ACC112 (cell line): ENCODE measurements around the gene NADSYN1.
"Not testable (repeated sequence)": the region's sequence is repeated elsewhere in the genome, so short reads cannot be mapped to it uniquely, and the experiment has no call there.

Experiments
- H2AFZ ChIP-seq: fragments of 200-600 bp; sonication (generic); one replicate; pipeline ENCODE4 v1.6.0; 2017; ENCODE audit warnings: antibody characterized with exemption, low read length; ENCODE audit not compliant: unreplicated experiment
- H3K27ac ChIP-seq: fragments of 200-600 bp; sonication (generic); 2 replicates; pipeline ENCODE4 v1.5.1; 2014; ENCODE audit warnings: low read depth, mild to moderate bottlenecking, antibody characterized with exemption, low read length, moderate library complexity
- H3K27me3 ChIP-seq: fragments of 200-600 bp; sonication (generic); 2 replicates; pipeline ENCODE4 v1.6.1; 2014; ENCODE audit warnings: mild to moderate bottlenecking, antibody characterized with exemption, low read length, moderate library complexity, mixed read lengths; ENCODE audit not compliant: insufficient read depth
- H3K36me3 ChIP-seq: fragments of 200-600 bp; sonication (generic); 2 replicates; pipeline ENCODE4 v1.6.1; 2016; ENCODE audit warnings: mild to moderate bottlenecking, antibody characterized with exemption, low read length, moderate library complexity, mixed read lengths; ENCODE audit not compliant: insufficient read depth
- H3K4me1 ChIP-seq: fragments of 200-600 bp; sonication (generic); one replicate; pipeline ENCODE4 v1.6.1; 2016; ENCODE audit warnings: low read length, mixed read lengths; ENCODE audit not compliant: insufficient read depth, unreplicated experiment, control insufficient read depth
- H3K4me3 ChIP-seq: fragments of 200-600 bp; sonication (generic); 2 replicates; pipeline ENCODE4 v1.5.1; 2014; ENCODE audit warnings: mild to moderate bottlenecking, low read depth, low read length
- H3K79me2 ChIP-seq: fragments of 200-600 bp; sonication (generic); one replicate; pipeline ENCODE4 v1.6.0; 2016; ENCODE audit warnings: low read length; ENCODE audit not compliant: control insufficient read depth, unreplicated experiment, insufficient read depth

The NADSYN1 gene

DNA sequence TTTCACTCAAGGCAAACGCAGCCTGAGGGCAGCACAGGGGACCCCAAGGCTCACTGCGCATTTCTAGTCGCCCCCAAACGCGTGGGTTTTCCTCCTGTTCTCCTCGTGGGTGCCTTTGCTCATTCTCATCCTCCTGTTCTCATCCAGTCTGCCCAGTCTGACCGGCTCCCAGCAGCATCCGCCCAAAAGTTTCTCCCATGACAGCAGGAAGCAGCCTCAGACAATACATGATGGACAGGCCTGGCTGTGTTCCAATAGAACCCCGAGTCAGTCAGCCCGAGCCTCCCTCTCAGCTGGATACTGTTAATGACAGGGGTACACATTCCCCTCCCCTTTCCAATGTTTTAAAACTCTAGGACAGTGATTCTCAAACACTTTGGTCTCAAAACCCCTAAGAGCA is 51.5 kb downstream of the NADSYN1 start:
- no peak overlapping the region for H2AFZ ChIP-seq
- peaks cover 4% of the 10 kb centered on the region; the same call in 1 of the 2 replicates for H3K36me3 ChIP-seq
- H3K4me3 ChIP-seq: no peak overlapping the region
- no peaks in the 10 kb centered on the region for H3K4me1 ChIP-seq
- H3K27ac ChIP-seq: no peak overlapping the region
- no peaks in the 10 kb centered on the region for H3K27me3 ChIP-seq
- no peaks in the 10 kb centered on the region for H3K79me2 ChIP-seq

GRCh38 chr11:71505001-71505400 is 52.0 kb downstream of the NADSYN1 start:
- no peaks in the 10 kb centered on the region for H3K27me3 ChIP-seq
- H3K79me2 ChIP-seq: no peaks in the 10 kb centered on the region
- H3K4me1 ChIP-seq: no peaks in the 10 kb centered on the region
- no peak overlapping the region for H3K27ac ChIP-seq
- no peak overlapping the region for H3K4me3 ChIP-seq
- H2AFZ ChIP-seq: no peak overlapping the region
- peaks cover 4% of the 10 kb centered on the region; the same call in 1 of the 2 replicates for H3K36me3 ChIP-seq

GRCh38 chr11:71505781-71506180 is 52.8 kb downstream of the NADSYN1 start:
- Histone ChIP-seq H3K27ac (no peak overlapping the region), H3K4me3 (no peak overlapping the region), H3K27me3 (no peaks in the 10 kb centered on the region), H3K79me2 (no peaks in the 10 kb centered on the region), H3K36me3 (no peaks in the 10 kb centered on the region), H2AFZ (no peak overlapping the region), H3K4me1 (no peaks in the 10 kb centered on the region)

- Histone ChIP-seq H2AFZ (no peak overlapping the region), H3K4me3 (no peak overlapping the region), H3K27me3 (no peaks in the 10 kb centered on the region), H3K4me1 (no peaks in the 10 kb centered on the region), H3K36me3 (no peaks in the 10 kb centered on the region), H3K27ac (no peak overlapping the region), H3K79me2 (no peaks in the 10 kb centered on the region)
Observed at GRCh38 chr11:71507102-71507501, 54.1 kb downstream of the NADSYN1 start.

DNA sequence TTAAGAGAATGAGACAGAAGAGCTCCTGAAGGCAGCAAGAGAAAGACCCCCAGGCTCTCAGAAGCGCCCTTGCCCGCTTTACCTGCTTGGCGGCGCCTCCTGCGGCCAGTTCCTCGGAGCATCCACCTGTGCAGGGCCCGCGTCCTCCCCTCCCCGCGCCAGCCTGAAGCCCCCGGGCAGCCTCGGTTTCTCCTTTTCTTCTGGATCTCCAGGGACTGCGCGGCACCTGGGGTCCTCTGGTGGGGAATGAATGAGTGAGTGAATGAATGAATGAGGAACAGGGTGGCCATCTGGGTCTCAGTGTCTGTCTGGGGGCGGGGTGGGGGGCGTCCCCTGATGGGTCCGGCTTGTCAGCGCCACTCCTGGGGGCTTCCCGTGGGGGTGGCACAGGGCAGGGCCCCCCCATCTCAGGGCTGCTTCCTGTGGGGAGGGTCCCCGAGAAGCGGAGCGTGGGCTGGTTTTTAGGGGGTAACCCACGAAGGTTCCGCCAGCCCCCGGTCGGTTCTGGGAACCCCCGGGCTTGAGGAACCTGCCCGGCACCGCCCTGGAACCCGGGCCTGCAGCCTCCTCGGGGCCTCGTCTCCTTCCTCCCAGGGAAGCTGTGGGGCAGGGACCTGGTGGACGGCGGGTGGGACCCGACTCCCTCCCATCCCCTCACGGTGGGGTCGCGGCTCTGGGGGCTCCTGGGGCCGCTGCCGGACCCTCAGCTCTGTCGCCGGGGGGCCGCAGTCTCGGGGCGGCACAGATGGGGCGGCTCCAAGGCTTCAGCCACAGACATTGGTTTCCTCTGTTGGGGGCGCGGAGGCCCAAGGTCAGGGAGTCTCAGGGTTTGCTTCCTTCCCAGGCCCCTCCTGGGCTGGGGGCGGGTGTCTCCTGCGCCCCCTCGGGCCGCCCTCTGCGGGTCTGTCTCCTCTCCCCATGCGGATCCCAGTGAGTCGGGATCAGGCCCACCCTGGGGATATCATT is 65.8 kb downstream of the NADSYN1 start:
- Histone ChIP-seq H3K27ac (no peak overlapping the region), H3K4me1 (no peaks in the 10 kb centered on the region), H3K27me3 (no peaks in the 10 kb centered on the region), H2AFZ (no peak overlapping the region), H3K36me3 (no peaks in the 10 kb centered on the region), H3K4me3 (no peak overlapping the region), H3K79me2 (no peaks in the 10 kb centered on the region)

DNA sequence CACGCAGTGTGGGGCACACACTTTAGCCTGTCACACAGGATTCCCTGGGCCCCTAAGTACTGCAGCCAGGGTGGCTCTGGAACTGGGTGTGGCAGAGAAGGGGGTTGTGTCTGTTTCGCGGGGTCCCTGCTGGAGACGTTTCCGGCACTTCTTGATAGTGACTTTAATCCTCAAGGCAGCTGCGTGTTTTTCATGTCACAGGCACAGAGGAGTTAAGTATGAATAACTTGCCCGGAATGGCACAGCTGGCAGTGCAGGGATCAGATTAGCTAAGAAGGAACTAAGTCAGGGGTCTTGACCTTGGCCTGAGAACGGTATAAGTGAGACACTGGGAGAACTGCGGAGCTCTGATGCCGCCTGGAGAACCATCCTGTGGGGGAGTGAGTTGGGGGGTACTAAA is 66.5 kb downstream of the NADSYN1 start:
- Histone ChIP-seq H3K36me3 (no peaks in the 10 kb centered on the region), H3K4me3 (no peak overlapping the region), H3K79me2 (no peaks in the 10 kb centered on the region), H3K27ac (no peak overlapping the region), H3K27me3 (peaks cover 1% of the 10 kb centered on the region; the same call in 1 of the 2 replicates), H3K4me1 (no peaks in the 10 kb centered on the region), H2AFZ (no peak overlapping the region)

GRCh38 chr11:71525188-71525937 is 72.4 kb downstream of the NADSYN1 start:
- Histone ChIP-seq H3K27me3 (peaks cover 17% of the 10 kb centered on the region; the same call in 1 of the 2 replicates), H3K4me1 (no peaks in the 10 kb centered on the region), H3K79me2 (no peaks in the 10 kb centered on the region), H2AFZ (no peak overlapping the region), H3K36me3 (no peaks in the 10 kb centered on the region), H3K27ac (no peak overlapping the region), H3K4me3 (no peak overlapping the region)

DNA sequence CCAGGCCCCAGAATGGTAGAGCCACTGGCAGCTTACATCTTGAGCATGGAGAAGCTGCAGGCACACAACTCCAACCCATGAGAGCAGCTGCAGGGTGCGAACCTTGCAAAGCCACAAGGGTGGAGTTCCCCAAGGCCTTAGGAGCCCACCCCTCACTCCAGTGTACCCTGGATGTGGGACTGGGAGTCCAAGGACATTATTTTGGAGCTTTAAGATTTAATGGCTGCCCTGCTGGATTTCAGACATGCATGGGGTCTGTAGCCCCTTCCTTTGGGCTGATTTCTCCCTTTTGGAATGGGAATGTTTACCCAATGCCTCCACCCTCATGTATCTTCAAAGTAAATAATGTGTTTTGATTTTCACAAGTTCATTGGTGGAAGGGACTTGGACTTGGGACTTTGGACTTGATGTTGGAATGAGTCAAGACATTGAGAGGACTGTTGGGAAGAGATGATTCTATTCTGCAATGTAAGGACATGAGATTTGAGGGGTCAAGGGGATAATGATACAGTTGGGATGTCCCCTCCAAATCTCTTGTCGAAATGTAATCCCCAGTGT is 73.0 kb downstream of the NADSYN1 start:
- no peak overlapping the region for H3K27ac ChIP-seq

DNA sequence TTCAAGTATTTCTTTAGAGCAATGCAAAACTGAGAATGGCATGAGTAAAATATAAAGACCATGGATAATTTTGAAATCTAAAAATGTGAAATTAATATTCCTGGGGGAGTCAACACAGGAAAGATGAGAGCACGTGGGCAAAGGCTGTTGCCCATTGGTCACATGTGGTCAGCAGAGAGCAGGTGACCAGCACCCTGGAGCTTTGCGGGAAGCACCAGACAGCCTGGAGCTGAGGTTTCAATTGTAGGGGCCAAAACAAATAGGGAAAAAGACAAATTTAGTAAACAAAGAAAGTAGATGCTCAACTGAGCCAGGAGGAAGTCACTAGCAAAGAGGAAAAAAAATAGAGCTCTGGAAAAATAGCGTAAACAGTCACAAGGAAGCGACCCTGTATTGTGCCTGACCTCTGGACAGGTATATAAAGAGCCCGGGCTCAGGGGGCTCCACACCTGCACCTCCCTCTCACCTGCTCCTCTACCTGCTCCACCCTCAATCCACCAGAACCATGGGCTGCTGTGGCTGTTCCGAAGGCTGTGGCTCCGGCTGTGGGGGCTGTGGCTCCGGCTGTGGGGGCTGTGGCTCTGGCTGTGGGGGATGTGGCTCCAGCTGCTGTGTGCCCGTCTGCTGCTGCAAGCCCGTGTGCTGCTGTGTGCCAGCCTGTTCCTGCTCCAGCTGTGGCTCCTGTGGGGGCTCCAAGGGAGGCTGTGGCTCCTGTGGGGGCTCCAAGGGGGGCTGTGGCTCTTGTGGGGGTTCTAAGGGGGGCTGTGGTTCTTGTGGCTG is 74.0 kb downstream of the NADSYN1 start, which contains the start of gene KRTAP5-7:
KRTAP5-7 (plus strand) TSS at position 472 of the 780 bp plus-strand sequence; CDS start at position 506, 34 bp downstream.
- H3K79me2 ChIP-seq, H3K27ac ChIP-seq, H2AFZ ChIP-seq, H3K36me3 ChIP-seq, H3K4me1 ChIP-seq, H3K4me3 ChIP-seq: not testable (repeated sequence)
- peaks cover 17% of the 10 kb centered on the region; the same call in 1 of the 2 replicates for H3K27me3 ChIP-seq

More for the DNA sequence above, 73.0 kb downstream of the NADSYN1 start:
- Histone ChIP-seq H3K4me1 (no peaks in the 10 kb centered on the region), H3K4me3 (no peak overlapping the region), H3K36me3 (no peaks in the 10 kb centered on the region), H3K27me3 (peaks cover 17% of the 10 kb centered on the region; the same call in 1 of the 2 replicates), H3K79me2 (no peaks in the 10 kb centered on the region), H2AFZ (no peak overlapping the region)
